Anterior cingulate cortex (tissue), 58 donors: ENCODE measurements around the gene MYBPC3.
A peak's percentile ranks its signal among the peaks of the same experiment; 100 is the strongest.

Source experiments
- DNase-seq, 58 donors: peaks; one replicate each; lab custom pipeline; 2025; lab: John Stamatoyannopoulos, UW

MYBPC3 gene

GRCh38 chr11:47359162-47359561 lies 6.7 kb upstream of the MYBPC3 start:
- DNase-seq = no peak

GRCh38 chr11:47358731-47359051 lies 6.2 kb upstream of the MYBPC3 start:
- DNase-seq = no peak

- DNase-seq = no peak
Measured at GRCh38 chr11:47357985-47358730, 5.7 kb upstream of the MYBPC3 start.

GRCh38 chr11:47356998-47357329 lies 4.5 kb upstream of the MYBPC3 start:
- no peak for DNase-seq

GRCh38 chr11:47356129-47356997 lies 3.9 kb upstream of the MYBPC3 start:
- no peak for DNase-seq

GRCh38 chr11:47355283-47356128 lies 3.0 kb upstream of the MYBPC3 start:
- DNase-seq = peak; percentile 16 to 95 (median 82)

GRCh38 chr11:47354913-47355282 lies 2.4 kb upstream of the MYBPC3 start:
- DNase-seq = no peak

- no peak for DNase-seq
Measured at GRCh38 chr11:47353978-47354774, 1.7 kb upstream of the MYBPC3 start.

GRCh38 chr11:47351156-47352126 lies 1.1 kb downstream of the MYBPC3 start:
- no peak for DNase-seq

GRCh38 chr11:47350315-47350714 lies 2.2 kb downstream of the MYBPC3 start:
- DNase-seq = no peak

GRCh38 chr11:47349521-47350095 lies 2.9 kb downstream of the MYBPC3 start:
- DNase-seq = no peak

GRCh38 chr11:47348859-47349258 lies 3.6 kb downstream of the MYBPC3 start:
- DNase-seq = peak in 1 of 58 donors; percentile 9

GRCh38 chr11:47348131-47348802 lies 4.2 kb downstream of the MYBPC3 start:
- DNase-seq = no peak

- DNase-seq = no peak
Measured at GRCh38 chr11:47347137-47347536, 5.4 kb downstream of the MYBPC3 start.

- DNase-seq = no peak
Measured at GRCh38 chr11:47345890-47346563, 6.5 kb downstream of the MYBPC3 start.

- DNase-seq = no peak
Measured at GRCh38 chr11:47342854-47343253, 9.6 kb downstream of the MYBPC3 start.

- no peak for DNase-seq
Measured at GRCh38 chr11:47342036-47342803, 10.3 kb downstream of the MYBPC3 start.
